ENCODE measurements around the gene WDFY4.
"Not testable (repeated sequence)": the region's sequence is repeated elsewhere in the genome, so short reads cannot be mapped to it uniquely, and the experiment has no call there.

WDFY4 gene, protein sequence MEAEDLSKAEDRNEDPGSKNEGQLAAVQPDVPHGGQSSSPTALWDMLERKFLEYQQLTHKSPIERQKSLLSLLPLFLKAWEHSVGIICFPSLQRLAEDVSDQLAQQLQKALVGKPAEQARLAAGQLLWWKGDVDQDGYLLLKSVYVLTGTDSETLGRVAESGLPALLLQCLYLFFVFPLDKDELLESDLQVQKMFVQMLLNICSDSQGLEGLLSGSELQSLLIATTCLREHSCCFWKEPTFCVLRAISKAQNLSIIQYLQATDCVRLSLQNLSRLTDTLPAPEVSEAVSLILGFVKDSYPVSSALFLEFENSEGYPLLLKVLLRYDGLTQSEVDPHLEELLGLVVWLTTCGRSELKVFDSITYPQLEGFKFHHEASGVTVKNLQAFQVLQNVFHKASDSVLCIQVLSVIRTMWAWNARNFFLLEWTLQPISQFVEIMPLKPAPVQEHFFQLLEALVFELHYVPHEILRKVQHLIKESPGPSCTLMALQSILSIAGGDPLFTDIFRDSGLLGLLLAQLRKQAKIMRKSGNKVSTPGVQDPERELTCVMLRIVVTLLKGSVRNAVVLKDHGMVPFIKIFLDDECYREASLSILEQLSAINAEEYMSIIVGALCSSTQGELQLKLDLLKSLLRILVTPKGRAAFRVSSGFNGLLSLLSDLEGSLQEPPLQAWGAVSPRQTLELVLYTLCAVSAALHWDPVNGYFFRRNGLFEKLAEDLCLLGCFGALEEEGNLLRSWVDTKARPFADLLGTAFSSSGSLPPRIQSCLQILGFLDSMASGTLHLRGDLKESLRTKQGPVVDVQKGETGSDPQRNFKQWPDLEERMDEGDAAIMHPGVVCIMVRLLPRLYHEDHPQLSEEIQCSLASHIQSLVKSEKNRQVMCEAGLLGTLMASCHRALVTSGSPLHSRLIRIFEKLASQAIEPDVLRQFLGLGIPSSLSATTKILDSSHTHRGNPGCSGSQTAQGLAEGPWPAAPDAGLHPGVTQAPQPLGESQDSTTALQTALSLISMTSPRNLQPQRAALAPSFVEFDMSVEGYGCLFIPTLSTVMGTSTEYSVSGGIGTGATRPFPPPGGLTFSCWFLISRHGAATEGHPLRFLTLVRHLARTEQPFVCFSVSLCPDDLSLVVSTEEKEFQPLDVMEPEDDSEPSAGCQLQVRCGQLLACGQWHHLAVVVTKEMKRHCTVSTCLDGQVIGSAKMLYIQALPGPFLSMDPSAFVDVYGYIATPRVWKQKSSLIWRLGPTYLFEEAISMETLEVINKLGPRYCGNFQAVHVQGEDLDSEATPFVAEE (N-terminal part only)

GRCh38 chr10:48684792-48685623, at the start of gene WDFY4:
TSS of gene WDFY4 (plus strand) at chr10:48684873. CDS start at chr10:48709733, 24,860 bp downstream.
- no peak for DNase-seq

GRCh38 chr10:48634984-48635557, 49.6 kb upstream of the WDFY4 start:
- no peak for DNase-seq

DNA sequence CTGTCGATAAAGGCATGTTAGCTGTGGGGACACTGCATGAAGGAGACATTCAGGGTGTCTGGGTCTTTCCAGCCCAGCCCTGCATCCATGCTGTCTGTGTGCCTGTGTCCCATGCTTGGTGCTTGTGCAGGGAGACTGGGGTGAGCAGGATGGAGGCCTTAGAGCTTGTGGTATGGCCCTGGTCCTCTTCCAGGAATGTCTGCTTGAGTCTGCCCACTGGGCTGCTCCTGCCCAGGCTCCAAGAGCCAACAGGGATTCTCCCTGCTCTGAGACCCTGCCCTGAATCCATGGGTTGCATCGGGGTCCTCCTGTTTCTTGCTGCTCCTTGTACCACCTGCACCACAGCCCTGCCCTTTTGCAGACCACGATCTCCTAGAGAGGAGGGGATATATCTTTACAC, 48.4 kb upstream of the WDFY4 start:
- DNase-seq, result no peak

DNA sequence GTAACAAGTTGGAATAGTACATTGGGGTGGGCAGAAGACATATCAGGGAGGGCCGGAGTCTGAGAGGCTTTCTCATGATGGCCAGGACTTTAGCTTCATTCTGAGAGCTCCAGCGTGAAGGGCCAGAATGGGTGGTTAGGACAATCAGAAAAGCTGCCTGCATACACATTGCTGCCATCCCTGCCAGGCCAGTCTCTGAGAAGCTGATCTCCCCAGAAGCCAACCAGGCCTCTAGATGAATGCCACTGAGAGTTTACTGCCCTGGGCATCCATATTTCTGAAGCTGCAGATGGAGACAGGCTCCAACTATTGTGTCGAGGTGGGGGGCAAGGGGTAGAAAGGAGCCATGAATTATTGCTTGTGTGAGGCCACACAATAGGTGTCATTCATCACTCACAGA, 47.8 kb upstream of the WDFY4 start:
- DNase-seq, result no peak

- no peak for DNase-seq
Measured at GRCh38 chr10:48638158-48638557, 46.5 kb upstream of the WDFY4 start.

GRCh38 chr10:48638739-48639527, 45.7 kb upstream of the WDFY4 start:
- no peak for DNase-seq

DNA sequence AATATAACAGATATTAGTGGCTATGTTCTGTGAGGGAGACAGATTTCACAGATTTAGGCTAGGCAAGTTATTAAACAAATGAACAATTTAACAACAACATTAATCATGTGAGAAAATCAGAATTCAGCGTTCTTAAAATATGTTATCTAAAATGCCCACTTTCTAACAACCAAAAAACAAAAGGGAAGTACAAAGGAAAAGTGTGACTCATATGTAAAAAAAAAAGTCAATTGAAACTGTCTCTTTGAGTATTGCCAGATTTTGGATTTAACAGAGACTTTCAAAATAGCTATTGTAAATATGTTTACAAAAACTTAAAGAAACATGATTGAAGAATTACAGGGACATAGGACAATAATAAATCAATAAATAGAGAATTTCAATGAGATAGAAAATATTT, 45.0 kb upstream of the WDFY4 start:
- DNase-seq, result no peak

DNA sequence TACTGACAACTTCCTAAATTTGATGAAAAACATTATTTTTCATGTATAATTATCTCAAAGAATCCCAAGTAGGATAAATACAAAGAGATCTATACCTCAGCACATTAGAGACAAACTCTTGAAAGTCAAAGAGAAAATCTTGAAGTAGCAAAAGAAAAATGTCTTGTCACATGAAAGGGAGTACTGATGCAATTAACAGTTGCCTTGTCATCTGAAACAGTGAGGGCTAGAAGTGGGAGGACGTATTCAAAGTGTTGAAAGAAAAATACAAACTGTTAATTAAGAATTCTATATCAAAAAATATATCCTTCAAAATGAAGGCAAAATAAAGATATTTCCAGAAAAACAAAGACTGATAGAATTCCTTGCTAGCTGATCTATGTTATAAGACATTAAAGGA, 44.3 kb upstream of the WDFY4 start:
- no peak for DNase-seq

DNA sequence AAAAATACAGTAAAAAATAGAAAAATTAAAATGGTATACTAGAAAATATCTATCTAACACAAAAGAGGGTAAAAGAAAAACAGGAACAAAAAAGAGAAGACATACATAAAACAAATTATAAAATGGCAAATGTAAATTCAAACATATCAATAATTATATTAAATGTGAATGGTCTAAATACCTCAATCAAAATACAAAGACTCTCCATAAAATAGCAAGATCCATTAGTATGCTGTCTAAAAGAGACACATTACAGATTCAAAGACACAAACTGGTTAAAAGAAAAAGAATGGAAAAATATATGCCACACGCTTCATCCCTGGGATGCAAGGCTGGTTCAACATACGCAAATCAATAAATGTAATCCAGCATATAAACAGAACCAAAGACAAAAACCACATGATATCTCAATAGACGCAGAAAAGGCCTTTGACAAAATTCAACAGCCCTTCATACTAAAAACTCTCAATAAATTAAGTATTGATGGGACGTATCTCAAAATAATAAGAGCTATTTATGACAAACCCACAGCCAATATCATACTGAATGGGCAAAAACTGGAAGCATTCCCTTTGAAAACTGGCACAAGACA, 43.5 kb upstream of the WDFY4 start:
- not testable (repeated sequence) for DNase-seq

DNA sequence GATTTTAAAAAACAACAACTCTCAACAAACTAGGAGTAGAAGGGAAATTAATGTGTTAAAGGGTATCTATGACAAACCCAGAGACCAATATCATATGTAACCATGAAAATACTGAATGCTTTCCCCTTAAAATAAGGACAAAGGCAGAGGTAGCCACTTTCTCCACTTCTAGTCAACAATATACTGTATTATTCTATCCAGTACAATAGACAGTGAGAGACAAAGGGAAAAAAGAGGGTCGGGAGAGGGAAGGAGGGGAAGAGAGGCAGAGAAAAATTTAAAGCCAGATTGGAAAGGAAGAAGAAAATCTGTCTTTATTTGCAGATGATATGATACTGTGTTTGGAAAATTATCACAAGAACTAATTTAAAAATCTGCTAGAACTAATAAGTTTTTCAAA, 39.1 kb upstream of the WDFY4 start:
- no peak for DNase-seq

GRCh38 chr10:48647073-48647472, 37.6 kb upstream of the WDFY4 start:
- DNase-seq, result not testable (repeated sequence)

- peak; percentile 6 for DNase-seq
Measured at GRCh38 chr10:48648172-48648942, 36.3 kb upstream of the WDFY4 start.

- no peak for DNase-seq
Measured at GRCh38 chr10:48649349-48649944, 35.2 kb upstream of the WDFY4 start.

GRCh38 chr10:48651293-48651692, 33.4 kb upstream of the WDFY4 start:
- no peak for DNase-seq

- DNase-seq, result no peak
Measured at GRCh38 chr10:48651839-48652238, 32.8 kb upstream of the WDFY4 start.

- DNase-seq, result no peak
Measured at GRCh38 chr10:48652344-48652743, 32.3 kb upstream of the WDFY4 start.

GRCh38 chr10:48653347-48653746, 31.3 kb upstream of the WDFY4 start:
- DNase-seq, result no peak

GRCh38 chr10:48653944-48654698, 30.6 kb upstream of the WDFY4 start:
- no peak for DNase-seq

Measured in NCI-H69 (cell line).